Liver (tissue), 9 donors: ENCODE data around the gene DPEP2. TPM values are rescaled to one million over a fixed set of nuclear protein-coding genes. Genes with fewer than 3 reads are reported as not detected.

ENCODE experiments used
- DNase-seq: peaks from one replicate; pipeline ENCODE4 v3.0.0-alpha.2; 2017; ENCODE audit warnings: low spot score
- H3K27ac ChIP-seq, 2 donors: one replicate each; pipeline ENCODE4 v1.7.0; 2013; ENCODE audit warnings: inconsistent platforms in 2 of 2, low read length in 2 of 2, control low read depth in 1 of 2, low read depth in 1 of 2, mild to moderate bottlenecking in 1 of 2
- H3K27me3 ChIP-seq, 4 donors: one replicate each; pipeline versions ENCODE4 v1.6.1 to v1.7.0; 2013; ENCODE audit warnings: low read length in 3 of 4, inconsistent platforms in 1 of 4, mild to moderate bottlenecking in 1 of 4, moderate library complexity in 1 of 4; ENCODE audit not compliant: control insufficient read depth in 4 of 4, insufficient read depth in 4 of 4
- H3K36me3 ChIP-seq, 4 donors: one replicate each; pipeline versions ENCODE4 v1.6.1 to v1.7.0; 2013; ENCODE audit warnings: low read length in 3 of 4, mild to moderate bottlenecking in 3 of 4, low read depth in 1 of 4, moderate library complexity in 1 of 4; ENCODE audit not compliant: control insufficient read depth in 4 of 4, insufficient read depth in 3 of 4
- H3K4me1 ChIP-seq, 4 donors: one replicate each; pipeline versions ENCODE4 v1.6.1 to v1.7.0; 2013; ENCODE audit warnings: low read length in 3 of 4, mild to moderate bottlenecking in 3 of 4, moderate library complexity in 1 of 4; ENCODE audit not compliant: control insufficient read depth in 4 of 4, insufficient read depth in 4 of 4
- H3K4me3 ChIP-seq, 3 donors: one replicate each; pipeline versions ENCODE4 v1.6.1 to v1.7.0; 2013; ENCODE audit warnings: low read length in 3 of 3, control low read depth in 1 of 3, low read depth in 1 of 3, mild to moderate bottlenecking in 1 of 3
- H3K9ac ChIP-seq, 2 donors: one replicate each; pipeline ENCODE4 v1.7.0; 2013; ENCODE audit warnings: low read length in 2 of 2, mild to moderate bottlenecking in 2 of 2, moderate library complexity in 2 of 2, control low read depth in 1 of 2, low read depth in 1 of 2
- H3K9me3 ChIP-seq, 4 donors: one replicate each; pipeline versions ENCODE4 v1.6.1 to v1.7.0; 2013; ENCODE audit warnings: low read length in 3 of 4; ENCODE audit not compliant: control insufficient read depth in 4 of 4
- ATF3 ChIP-seq: IDR thresholded peaks from 2 replicates; pipeline ENCODE4 v1.6.1; 2016; ENCODE audit warnings: antibody characterized with exemption
- CTCF ChIP-seq: fragments of 150-350 bp; IDR thresholded peaks from 2 replicates; pipeline ENCODE4 v1.5.1; 2017; ENCODE audit warnings: improper control_type of control experiment, low read depth, low read length; ENCODE audit not compliant: missing input control
- EGR1 ChIP-seq, 2 donors: IDR thresholded peaks; 2 replicates each; pipeline ENCODE4 v1.6.1; 2016 to 2018; ENCODE audit warnings: antibody characterized with exemption in 2 of 2, low read depth in 2 of 2
- FOXA1 ChIP-seq: IDR thresholded peaks from 2 replicates; pipeline ENCODE4 v1.6.1; 2016; ENCODE audit warnings: antibody characterized with exemption
- GABPA ChIP-seq, 2 donors: IDR thresholded peaks in 1 of 2; conservative IDR thresholded peaks in 1 of 2; 2 replicates each; pipeline ENCODE4 v1.6.1; 2016; ENCODE audit warnings: antibody characterized with exemption in 2 of 2, mild to moderate bottlenecking in 1 of 2, moderate library complexity in 1 of 2
- HNF4A ChIP-seq, 2 donors: conservative IDR thresholded peaks; 2 replicates each; pipeline ENCODE4 v1.6.1; 2016; ENCODE audit warnings: antibody characterized with exemption in 2 of 2, mild to moderate bottlenecking in 2 of 2
- HNF4G ChIP-seq: IDR thresholded peaks from 2 replicates; pipeline ENCODE4 v1.6.1; 2016; ENCODE audit warnings: antibody characterized with exemption
- JUND ChIP-seq, 2 donors: IDR thresholded peaks; 2 replicates each; pipeline ENCODE4 v1.6.1; 2016; ENCODE audit warnings: antibody characterized with exemption in 2 of 2
- MAX ChIP-seq: IDR thresholded peaks from 2 replicates; pipeline ENCODE4 v1.6.1; 2016; ENCODE audit warnings: antibody characterized with exemption
- NR2F2 ChIP-seq: IDR thresholded peaks from 2 replicates; pipeline ENCODE4 v1.6.1; 2016; ENCODE audit warnings: antibody characterized with exemption
- RAD21 ChIP-seq, 2 donors: IDR thresholded peaks; 2 replicates each; pipeline ENCODE4 v1.6.1; 2016; ENCODE audit warnings: antibody characterized with exemption in 2 of 2, mild to moderate bottlenecking in 2 of 2
- REST ChIP-seq: IDR thresholded peaks from 2 replicates; pipeline ENCODE4 v1.6.1; 2016; ENCODE audit warnings: antibody characterized with exemption, mild to moderate bottlenecking
- SP1 ChIP-seq: IDR thresholded peaks from 2 replicates; pipeline ENCODE4 v1.6.1; 2018; ENCODE audit warnings: antibody characterized with exemption, mild to moderate bottlenecking
- TAF1 ChIP-seq: conservative IDR thresholded peaks from 2 replicates; pipeline ENCODE4 v1.6.1; 2016; ENCODE audit warnings: antibody characterized with exemption, mild to moderate bottlenecking
- YY1 ChIP-seq: IDR thresholded peaks from 2 replicates; pipeline ENCODE4 v1.6.1; 2016; ENCODE audit warnings: antibody characterized with exemption, mild to moderate bottlenecking
- ZBTB33 ChIP-seq: IDR thresholded peaks from 2 replicates; pipeline ENCODE4 v1.6.1; 2016; ENCODE audit warnings: antibody characterized with exemption
- WGBS: extraction: QIAGEN DNeasy Blood & Tissue Kit; methylation state at CpG from one replicate; pipeline ENCODE4 v1.1.7; 2013; 5-methylcytosine and 5-hydroxymethylcytosine counted together
- polyA plus RNA-seq, 2 donors: library from polyadenylated mRNA; stranded (reverse) in 1 of 2; unstranded in 1 of 2; fragments of 200-250 nt in 1 of 2; fragments of >200 nt in 1 of 2; fragmentation: Nextera tagmentation in 1 of 2; extraction: Ambion mirVana in 1 of 2; gene quantifications; one replicate each; pipeline versions ENCODE4 v1.2.1 to v1.2.3, GENCODE V29; 2013 to 2015
- total RNA-seq, 2 donors: library from RNA; depleted of rRNA; stranded (reverse); fragments of >200 nt; gene quantifications; one replicate each; pipeline ENCODE4 v1.2.3, GENCODE V29; 2014
- donor health status: healthy.
- donor health status: healthy.
- donor health status: healthy.
- donor health status: healthy.
- donor health status: healthy.

Gene DPEP2
- total and polyA plus RNA-seq, 4 donors, result 1.4 to 2.4 (median 1.9) TPM

- TF ChIP-seq EGR1 (IDR thresholded peaks at IDR 0.05; ENCODE audit: low read depth in 2 of 2) (no peak), ZBTB33 (no peak), JUND (IDR thresholded peaks at IDR 0.05) (no peak), ATF3 (no peak), SP1 (no peak), HNF4G (no peak), HNF4A (conservative IDR thresholded peaks at IDR 0.05) (no peak), REST (no peak), FOXA1 (no peak)
- H3K4me3 ChIP-seq, result no peak within 1 kb of the TSS
- H3K4me1 ChIP-seq, result no peaks in the 10 kb centered on the region
- no peak within 1 kb of the TSS for H3K27ac ChIP-seq
- WGBS, result 63% methylated on average over 62 of the region's 62 CpGs
- H3K36me3 ChIP-seq, result no peaks in the 10 kb centered on the region
- H3K9ac ChIP-seq, result no peak within 1 kb of the TSS
- no peaks in the 10 kb centered on the region for H3K27me3 ChIP-seq
- no peaks in the 10 kb centered on the region for H3K9me3 ChIP-seq
- DNase-seq, result no peak
These were observed 19.2 kb downstream of the DPEP2 start, which contains the start of gene DPEP3 for GRCh38 chr16:67979955-67980678. Gene DPEP3 (minus strand): TSS chr16:67980499. CDS start chr16:67980380, 119 bp downstream.

- Histone ChIP-seq H3K36me3 (no peaks in the 10 kb centered on the region), H3K9me3 (no peaks in the 10 kb centered on the region), H3K27me3 (no peaks in the 10 kb centered on the region), H3K9ac (no peak overlapping the region), H3K4me3 (no peak overlapping the region), H3K4me1 (no peaks in the 10 kb centered on the region), H3K27ac (no peak overlapping the region)
- 84% methylated on average over 9 of the region's 9 CpGs for WGBS
- DNase-seq, result no peak
- no peak for TF ChIP-seq JUND (IDR thresholded peaks at IDR 0.05)
- no peak for TF ChIP-seq RAD21 (IDR thresholded peaks at IDR 0.05)
- no peak for TF ChIP-seq FOXA1
- no peak for TF ChIP-seq ATF3
- no peak for TF ChIP-seq SP1
- no peak for TF ChIP-seq REST
- no peak for TF ChIP-seq EGR1 (IDR thresholded peaks at IDR 0.05; ENCODE audit: low read depth in 2 of 2)
- no peak for TF ChIP-seq NR2F2
- no peak for TF ChIP-seq CTCF
- TF ChIP-seq YY1, result no peak
- no peak for TF ChIP-seq MAX
- TF ChIP-seq GABPA (IDR thresholded peaks at IDR 0.05 in 1 of 2, conservative IDR thresholded peaks at IDR 0.05 in 1 of 2), result no peak
- no peak for TF ChIP-seq TAF1
These were observed 21.6 kb downstream of the DPEP2 start for GRCh38 chr16:67977469-67978227.
